ENCODE data around the gene PTPRG. TPM values are rescaled to one million over a fixed set of nuclear protein-coding genes. Genes with fewer than 3 reads are reported as not detected.

Gene PTPRG
- total and polyA plus RNA-seq, 2 of the 13 experiments (the other 11 are each of a cell fraction or from before 2014, with no cell fraction given), result 8.0 to 25.3 TPM

GRCh38 chr3:61583890-61584875 lies 22.8 kb downstream of the PTPRG start:
- no peaks in the 10 kb centered on the region for H3K27me3 ChIP-seq (ENCODE audit: control insufficient read depth in 1 of 2, insufficient read depth in 2 of 2, low read length in 2 of 2)
- POLR2A ChIA-PET, result no interaction called here

More at GRCh38 chr3:61583890-61584875, 22.8 kb downstream of the PTPRG start:
- H4K20me1 ChIP-seq (ENCODE audit: insufficient read depth, low read length), result no peaks in the 10 kb centered on the region; the same call in 1 of the 2 replicates
- no peak for DNase-seq (ENCODE audit: low spot score)
- CTCF ChIA-PET (ENCODE audit: low intra/inter-chr PET ratio, low total read pairs), result no interaction called here
- no peak overlapping the region for H3K27ac ChIP-seq (ENCODE audit: extremely low read length, insufficient read depth, low read length)
- peaks cover 47% of the 10 kb centered on the region for H3K79me2 ChIP-seq (ENCODE audit: insufficient read depth, low read length)
- in situ Hi-C loops (cut with HindIII; ENCODE audit: extremely low pct_ligation_motif_present, low pct_unique_long_range_greater_than_20kb), result no loop called here
- WGBS (ENCODE audit: low lambda C conversion rate), result 95% methylated on average over 10 of the region's 10 CpGs
- H3K9me3 ChIP-seq (ENCODE audit: low read length), result no peaks in the 10 kb centered on the region
- H3K9ac ChIP-seq (ENCODE audit: insufficient read depth, low read depth, low read length), result no peak overlapping the region
- H3K4me3 ChIP-seq (replicated peaks in 1 of 3; ENCODE audit: insufficient read depth in 1 of 3, low read depth in 2 of 3, low read length in 3 of 3), result no peak overlapping the region
- intact Hi-C loops (cut with micrococcal nuclease; ENCODE audit: unreplicated experiment), result no loop called here
- H3K4me2 ChIP-seq (ENCODE audit: low read depth, low read length), result no peak overlapping the region
- TF ChIP-seq ZNF572 (CRISPR knock-in tag; IDR thresholded peaks at IDR 0.05), result no peak
- no peak for TF ChIP-seq KMT2B (CRISPR knock-in tag; IDR thresholded peaks at IDR 0.05)
- no peak for TF ChIP-seq ZNF550 (CRISPR knock-in tag; IDR thresholded peaks at IDR 0.05; ENCODE audit: borderline replicate concordance)
- TF ChIP-seq ARNT (IDR thresholded peaks at IDR 0.05), result no peak
- TF ChIP-seq EZH2 (conservative IDR thresholded peaks at IDR 0.05; ENCODE audit: low read depth, low read length), result no peak
- TF ChIP-seq JUN (CRISPR knock-in tag; IDR thresholded peaks at IDR 0.05), result no peak
- TF ChIP-seq, protein P1, sequence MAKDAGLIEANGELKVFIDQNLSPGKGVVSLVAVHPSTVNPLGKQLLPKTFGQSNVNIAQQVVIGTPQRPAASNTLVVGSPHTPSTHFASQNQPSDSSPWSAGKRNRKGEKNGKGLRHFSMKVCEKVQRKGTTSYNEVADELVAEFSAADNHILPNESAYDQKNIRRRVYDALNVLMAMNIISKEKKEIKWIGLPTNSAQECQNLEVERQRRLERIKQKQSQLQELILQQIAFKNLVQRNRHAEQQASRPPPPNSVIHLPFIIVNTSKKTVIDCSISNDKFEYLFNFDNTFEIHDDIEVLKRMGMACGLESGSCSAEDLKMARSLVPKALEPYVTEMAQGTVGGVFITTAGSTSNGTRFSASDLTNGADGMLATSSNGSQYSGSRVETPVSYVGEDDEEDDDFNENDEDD (CRISPR knock-in tag; IDR thresholded peaks at IDR 0.05; ENCODE audit: borderline replicate concordance), result no peak
- TF ChIP-seq PAWR (CRISPR knock-in tag; IDR thresholded peaks at IDR 0.05; ENCODE audit: borderline replicate concordance), result no peak
- no peak for TF ChIP-seq SIN3A (IDR thresholded peaks at IDR 0.05; ENCODE audit: borderline replicate concordance, low read depth, low read length)
- no peak for TF ChIP-seq ZNF646 (CRISPR knock-in tag; IDR thresholded peaks at IDR 0.05)
- no peak overlapping the region for H2AFZ ChIP-seq (ENCODE audit: low read length)
- BruUV-seq (replicated peaks), result no TSS peak
- no peak for ATAC-seq
- H3K36me3 ChIP-seq (replicated peaks in 1 of 2; ENCODE audit: control insufficient read depth in 1 of 2, insufficient read depth in 2 of 2, low read length in 2 of 2), result peaks cover 0 to 1% of the 10 kb centered on the region in 2 experiments; a peak in 2 of 5 replicates
- FAIRE-seq, result no peak
- H3K4me1 ChIP-seq (ENCODE audit: insufficient read depth, low read length), result peaks cover 15% of the 10 kb centered on the region

Data from HepG2 (cell line).